SW480 (cell line): ENCODE data around the gene CAMKK1.

Source experiments
- DNase-seq: peaks from one replicate; pipeline ENCODE4 v3.0.0-alpha.2; 2016; ENCODE audit warnings: low spot score

The CAMKK1 gene

GRCh38 chr17:3896108-3896967 is 3.5 kb upstream of the CAMKK1 start:
- DNase-seq = no peak

DNA sequence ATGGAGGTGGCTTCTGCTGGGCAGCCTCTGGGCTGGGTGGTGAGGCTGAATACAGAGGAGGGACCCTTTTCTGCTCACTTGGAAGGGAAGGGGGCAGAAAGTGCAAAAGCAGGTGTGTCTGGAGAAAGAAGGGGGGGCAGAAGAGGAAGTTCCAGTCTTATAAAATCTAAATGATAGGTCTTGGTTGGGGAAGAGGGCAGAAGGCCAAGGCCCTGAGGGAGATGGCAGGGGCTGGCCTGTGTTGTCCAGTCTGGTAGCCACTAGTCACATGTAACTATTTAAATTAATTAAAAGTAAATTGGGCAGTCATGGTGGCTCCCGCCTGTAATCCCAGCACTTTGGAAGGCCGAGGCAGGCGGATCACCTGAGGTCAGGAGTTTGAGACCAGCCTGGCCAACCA is 2.5 kb upstream of the CAMKK1 start:
- no peak for DNase-seq

DNA sequence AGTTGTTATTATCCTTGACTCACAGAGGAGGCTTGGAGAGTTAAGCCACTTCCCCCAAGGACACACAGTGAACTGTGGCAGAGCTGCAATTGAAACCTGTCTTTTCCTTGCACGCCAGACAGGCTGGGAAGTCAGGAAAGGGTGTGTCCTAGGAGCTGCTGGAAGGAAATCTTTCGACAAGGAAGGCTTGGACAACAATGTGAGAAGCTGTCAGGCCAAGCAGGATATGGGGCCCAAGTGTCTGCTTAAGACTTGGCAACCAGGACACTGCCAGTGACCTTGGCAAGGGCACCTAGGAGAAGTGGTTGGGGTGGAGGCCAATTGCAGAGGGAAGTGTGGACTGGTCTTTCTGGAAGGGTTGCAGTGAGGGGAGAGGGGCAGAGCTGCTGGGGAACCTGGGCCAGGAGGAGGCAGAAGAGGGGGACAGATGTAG is 2.1 kb upstream of the CAMKK1 start:
- no peak for DNase-seq

DNA sequence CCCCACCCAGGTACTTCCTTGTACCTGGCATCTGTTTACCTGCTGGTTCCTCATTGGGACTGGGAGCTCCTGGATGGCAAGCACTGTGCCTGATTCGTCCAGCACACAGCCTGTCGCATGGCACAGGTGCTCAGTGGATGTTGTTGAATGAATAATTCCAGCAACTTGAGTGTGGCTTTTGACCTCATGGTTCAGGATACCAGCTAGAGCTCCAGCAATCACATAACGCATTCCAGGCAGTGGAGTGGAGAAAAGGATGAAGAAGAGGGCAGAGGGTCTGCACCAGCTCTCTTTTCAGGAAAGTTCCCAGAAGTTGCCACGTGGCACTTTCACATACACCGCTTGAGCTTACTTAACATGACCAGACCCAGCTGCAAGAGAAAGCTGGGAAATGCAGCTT is 1.3 kb upstream of the CAMKK1 start:
- DNase-seq = no peak

- no peak for DNase-seq
Observed at GRCh38 chr17:3893720-3894116, 865 bp upstream of the CAMKK1 start.

DNA sequence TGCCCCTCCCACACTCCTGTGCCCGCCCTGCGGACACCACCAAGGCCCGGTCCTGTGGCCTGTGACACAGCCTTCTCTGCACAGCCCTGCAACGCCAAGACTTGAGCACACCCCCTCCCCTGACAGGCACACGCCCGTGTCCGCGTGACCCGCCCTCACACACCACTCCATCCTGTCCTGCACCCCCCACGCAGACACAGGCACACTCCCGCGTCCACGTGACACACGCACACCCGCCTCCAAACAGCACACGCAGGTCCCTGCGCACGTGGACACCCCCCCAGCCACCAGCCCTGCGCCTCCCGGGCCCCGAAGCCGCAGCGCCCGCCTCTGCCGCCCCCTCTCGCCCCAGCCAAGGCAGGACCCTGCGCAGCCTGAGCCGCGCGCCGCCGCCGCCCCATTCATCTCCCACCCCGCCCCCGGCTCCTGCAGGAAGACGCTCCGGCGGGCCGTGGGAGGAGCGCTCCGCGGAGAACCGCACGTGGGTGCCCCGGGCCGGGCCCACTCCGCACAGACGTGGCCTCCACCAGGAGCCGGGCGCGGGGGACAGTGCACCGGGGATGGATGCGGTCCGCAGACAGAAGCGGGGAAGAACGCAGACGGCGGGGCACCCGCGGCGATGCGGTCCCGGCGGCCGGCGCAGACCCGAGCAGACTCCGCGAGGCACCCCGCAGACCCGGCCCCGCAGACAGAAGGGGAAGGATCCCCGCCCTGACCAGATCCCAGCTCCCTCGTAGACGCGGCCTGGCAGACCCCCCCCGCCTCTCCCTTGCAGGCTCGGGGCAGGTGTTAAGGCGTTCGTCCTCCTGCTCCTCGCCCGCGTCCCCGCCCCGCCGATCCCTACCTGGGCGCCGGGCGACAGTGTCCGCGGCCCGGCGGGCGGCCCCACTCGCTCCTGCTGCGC is 506 bp downstream of the CAMKK1 start:
- DNase-seq = peak; percentile 74

DNA sequence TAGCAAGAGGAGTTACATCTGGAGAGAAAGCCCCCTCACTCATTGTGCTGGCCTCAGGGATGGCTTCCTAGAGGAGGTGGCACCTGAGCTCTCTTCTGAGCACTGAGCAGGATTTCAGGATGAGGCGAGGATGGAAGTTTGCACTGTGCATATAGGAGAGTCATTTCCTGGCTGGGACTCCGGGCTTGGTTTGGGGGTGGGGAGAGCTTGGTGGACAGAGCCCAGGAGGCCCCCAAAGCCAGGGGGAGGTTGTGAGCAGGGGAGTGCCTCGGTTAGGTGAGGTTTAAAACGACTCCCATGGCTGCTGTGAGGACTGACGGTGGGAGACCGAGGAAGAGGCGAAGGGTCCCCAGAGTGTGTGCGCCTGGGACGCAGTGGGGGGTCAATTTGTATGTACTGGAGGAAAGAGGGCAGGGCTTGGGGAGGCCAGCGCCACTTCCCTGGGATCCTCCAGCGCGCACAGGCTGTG is 1.2 kb downstream of the CAMKK1 start:
- DNase-seq = no peak

DNA sequence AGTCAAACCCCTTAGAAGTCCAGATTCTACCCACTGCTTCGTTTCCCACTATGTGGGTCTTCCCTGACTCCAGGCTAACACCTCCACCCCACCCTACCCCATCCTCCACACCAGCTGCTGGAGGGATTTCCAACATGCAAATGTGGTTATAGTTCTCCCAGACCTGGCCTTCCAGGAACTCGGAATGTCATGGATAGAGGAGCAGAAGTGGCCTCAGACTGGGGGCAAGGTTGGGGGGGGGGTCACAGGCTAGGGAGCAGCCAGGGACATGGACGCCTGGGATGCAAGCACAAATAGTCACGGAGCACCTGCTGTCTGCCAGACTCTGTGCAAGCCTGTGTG is 2.0 kb downstream of the CAMKK1 start:
- no peak for DNase-seq

DNA sequence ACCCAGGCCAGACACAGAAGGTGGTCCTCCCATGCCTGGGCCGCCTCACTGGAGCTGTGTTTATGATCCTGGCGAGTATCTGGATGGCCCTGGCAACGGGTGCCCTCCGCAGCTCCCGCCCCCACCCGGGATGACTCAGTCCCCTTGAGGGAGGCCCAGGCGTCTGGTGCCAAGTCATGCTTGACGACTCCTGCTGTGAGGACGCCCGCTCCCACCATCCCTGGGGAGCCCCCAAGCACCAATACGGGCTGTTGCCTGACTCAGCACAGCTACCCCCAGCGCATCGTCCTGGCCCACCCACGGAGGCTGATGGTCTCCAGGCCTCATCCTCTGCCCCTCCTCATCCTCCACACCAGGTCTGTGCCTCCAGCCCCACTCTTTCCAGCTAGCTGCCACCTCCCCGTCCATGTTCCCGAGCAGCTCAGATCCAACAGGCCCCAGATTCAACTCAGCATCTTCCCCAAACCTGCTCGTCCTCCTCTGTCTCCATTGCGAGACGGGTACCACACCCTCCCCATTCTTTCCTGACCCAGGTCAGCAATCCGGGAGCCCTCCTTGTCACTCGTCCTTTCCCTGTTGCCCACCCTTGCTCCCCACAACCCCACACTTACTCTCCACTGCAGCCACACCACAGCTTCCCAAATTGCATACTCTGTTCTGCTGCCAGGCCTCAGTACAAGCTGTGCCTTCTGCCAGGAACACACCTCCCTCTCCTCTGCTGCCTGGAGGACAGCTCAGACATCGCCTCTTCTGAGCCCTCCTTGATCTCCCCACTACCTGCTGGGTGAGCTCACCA is 2.6 kb downstream of the CAMKK1 start:
- peak; percentile 71 for DNase-seq

DNA sequence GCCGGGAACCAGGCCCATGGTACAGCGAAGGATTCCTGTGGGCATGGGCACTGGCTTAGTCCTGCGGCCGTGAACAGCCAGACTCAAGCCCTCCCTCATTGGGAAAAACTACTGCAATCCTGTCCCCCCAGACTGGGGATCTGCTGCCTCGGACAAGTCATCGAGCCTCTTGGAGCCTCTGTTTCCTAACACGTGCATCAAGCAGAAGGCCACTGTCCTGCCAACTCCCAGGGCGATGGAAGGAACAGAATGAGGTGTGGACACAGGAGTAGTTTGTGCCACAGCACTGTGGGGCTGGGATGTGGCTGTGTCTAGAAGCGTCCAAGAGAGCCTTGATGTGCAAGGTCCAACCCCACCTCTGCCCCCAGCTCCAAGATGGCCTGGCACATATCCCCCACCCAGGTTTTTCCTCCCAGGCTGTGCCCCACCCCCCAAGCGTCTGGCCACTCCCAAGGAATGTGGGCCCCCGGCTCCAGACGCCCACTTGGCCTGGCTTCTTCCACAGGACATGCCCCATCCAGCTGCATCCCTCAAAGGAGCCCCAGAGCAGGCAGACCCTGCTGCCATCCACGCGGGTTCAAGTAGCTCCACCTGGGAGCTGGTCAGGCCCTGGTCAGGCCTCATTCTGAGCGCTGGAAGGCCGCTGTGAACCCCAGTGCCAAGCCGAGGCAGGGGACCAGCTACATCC is 3.4 kb downstream of the CAMKK1 start:
- DNase-seq = no peak

DNA sequence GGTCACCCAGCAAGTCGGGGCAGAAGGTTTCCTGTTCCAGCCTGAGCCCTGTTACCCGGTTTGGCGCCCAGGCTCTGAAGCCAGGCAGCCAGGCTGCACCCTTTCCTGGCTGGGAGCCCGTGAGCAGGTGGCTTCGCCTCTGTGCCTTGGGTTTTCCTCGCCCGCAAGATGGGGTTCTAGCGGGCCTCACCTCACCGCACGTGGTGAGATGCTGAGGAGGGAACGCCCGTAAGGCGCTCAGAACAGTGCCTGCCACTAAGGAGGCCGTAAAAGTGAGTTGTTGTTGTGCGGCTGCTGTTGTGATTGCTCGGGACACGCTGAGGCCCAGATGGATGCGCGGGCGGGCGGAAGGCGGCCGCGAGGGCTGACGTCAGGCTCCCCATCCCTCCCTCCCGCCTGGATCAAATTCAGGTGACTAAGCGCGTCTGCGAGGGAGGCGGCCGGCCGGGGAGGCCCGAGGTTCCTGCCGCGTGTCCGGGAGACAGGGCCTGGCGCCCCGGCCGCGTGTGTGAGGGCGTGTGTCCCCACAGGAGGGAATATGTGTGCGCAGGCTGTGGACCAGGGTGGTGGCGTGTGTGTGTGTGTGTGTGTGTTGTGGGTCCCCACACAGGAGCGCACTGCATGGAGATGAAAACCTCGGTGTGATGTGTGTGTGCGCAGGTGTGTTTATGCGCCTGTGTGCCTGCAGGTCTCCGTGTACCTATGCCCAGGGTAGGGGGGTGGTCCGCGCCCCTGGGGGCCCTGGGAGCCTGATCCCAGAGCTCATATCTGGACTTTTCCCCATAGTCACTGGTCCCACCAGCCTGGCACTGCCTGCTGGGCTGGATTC is 4.3 kb downstream of the CAMKK1 start:
- peak; percentile 89 for DNase-seq

DNA sequence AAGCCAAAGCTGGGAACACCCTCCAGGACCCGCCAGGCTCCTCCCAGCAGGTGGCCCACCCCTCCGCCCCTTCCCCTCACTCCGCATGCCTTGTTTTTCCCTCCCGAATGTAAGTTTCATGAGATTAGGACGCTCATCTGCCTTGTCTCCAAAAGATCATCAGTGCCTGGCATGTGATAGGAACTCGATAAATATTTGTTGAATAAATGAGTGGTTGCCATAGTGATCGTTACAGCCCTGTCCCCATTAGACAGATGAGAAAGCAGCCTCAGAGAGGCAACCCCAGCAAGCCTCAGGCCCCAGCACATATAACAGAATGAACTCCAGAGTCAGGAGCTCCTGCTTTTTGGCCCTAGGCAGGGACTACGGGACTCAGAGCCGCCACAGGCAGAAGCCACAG is 5.0 kb downstream of the CAMKK1 start:
- DNase-seq = no peak

GRCh38 chr17:3887394-3887793 is 5.5 kb downstream of the CAMKK1 start:
- DNase-seq = no peak

GRCh38 chr17:3886776-3887175 is 6.1 kb downstream of the CAMKK1 start:
- DNase-seq = no peak

DNA sequence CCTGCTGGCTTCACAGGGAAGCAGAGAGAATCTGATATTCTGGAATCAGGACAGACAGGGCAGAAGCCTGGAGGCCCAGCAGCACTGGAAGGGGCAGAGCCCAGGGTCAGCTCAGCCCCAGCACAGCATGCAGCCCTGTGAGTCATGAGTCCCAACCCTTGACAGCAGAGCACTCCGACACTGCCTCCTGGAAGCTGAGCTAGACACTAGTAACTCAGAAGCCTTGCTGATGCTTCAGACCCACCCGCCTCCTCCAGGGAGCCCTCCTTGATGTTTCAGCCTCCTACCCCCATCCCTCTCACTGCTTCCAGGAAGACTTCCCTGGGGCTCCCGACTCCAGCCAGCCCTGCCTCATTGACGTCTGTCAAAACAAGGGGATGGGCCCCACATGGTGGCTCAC is 6.9 kb downstream of the CAMKK1 start:
- no peak for DNase-seq

GRCh38 chr17:3885271-3885670 is 7.6 kb downstream of the CAMKK1 start:
- no peak for DNase-seq

DNA sequence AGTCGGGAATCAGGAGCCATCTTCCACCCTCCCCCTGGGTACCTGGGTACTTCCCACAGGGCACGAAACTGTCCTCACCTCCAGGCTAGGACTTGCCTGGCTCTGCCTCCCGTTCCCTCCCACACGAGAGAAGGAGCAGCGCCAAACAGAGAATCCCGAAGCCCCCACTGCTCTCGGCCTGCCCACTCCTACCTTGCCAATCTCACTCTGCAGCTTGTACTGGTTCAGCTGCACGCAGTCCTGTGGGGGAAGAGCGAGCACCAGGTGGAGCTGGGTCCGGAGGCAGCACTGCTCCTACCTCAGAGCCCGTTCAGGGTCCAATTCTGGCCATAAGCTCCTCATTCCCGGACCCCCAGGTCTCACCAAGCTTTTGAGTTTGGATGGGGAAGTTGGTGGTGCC is 8.7 kb downstream of the CAMKK1 start:
- no peak for DNase-seq

GRCh38 chr17:3882276-3882675 is 10.6 kb downstream of the CAMKK1 start:
- DNase-seq = no peak

DNA sequence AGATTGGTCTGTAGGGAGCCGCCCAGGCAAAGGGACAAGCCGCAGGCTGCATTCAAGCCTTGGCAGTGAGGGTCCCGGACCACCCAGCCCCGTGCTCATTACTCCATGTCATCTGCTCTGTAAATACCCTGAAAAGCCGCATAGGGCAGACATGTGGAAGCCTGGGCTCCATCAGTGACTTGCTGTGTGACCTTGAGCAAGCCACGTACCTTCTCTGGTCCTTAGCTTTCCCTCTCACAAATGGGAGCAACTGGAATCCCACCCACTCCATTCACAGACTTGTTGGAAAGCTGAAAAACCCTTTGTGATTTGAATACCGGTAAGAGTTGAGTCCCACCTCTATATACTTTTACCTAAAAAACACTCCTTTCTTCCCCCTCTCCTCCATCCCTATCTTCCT is 11.9 kb downstream of the CAMKK1 start:
- DNase-seq = no peak

DNA sequence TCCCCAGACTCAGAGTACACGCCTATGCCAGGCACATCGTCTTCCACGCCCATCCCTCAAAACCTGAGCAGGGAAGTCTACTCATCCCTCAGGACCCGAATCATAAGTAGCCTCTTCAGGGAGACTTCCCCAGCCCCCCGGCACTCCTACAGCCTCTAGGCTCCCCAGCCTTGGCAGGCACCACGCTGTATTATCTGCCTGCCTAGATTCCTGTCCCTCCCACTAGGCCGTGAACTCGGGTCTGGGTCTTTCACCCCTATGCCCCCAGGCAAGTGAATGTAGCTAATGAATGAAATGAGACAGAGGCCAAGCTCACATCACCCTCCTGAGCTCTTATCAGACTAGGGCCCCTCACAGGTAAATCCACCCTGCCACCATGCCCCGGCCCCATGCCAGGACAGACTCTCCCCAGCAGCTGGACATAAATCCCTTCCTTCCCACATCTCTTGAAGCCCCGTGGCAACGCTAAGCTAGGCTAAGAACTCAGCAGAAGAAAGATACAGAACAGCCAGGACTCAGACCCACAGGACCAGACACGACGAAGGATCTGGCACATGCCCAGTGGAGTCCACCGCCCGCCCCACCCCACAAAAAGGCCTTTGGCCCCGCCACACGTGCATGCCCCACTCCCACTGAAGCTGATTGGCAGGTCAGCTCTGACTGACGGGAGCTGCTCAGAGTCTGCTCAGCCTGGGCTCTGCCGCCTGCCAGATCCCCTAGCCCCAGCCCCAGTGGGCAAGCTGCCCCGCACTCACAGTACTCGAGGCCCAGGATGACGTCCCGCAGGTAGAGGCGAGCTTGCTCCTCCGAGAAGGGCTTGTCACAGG is 13.0 kb downstream of the CAMKK1 start:
- DNase-seq = no peak
